Activated naive CD4-positive, alpha-beta T cell treated with anti-CD3 and anti-CD28 coated beads, Interleukin-2, amount 50 U/mL, for 16 hours (primary cell): ENCODE results near the gene KIF2C.
"Not testable (repeated sequence)": the region's sequence is repeated elsewhere in the genome, so short reads cannot be mapped to it uniquely, and the experiment has no call there.

ENCODE experiments used
- DNase-seq: peaks from one replicate; pipeline ENCODE4 v3.0.0-alpha.2; 2020

Gene KIF2C

DNA sequence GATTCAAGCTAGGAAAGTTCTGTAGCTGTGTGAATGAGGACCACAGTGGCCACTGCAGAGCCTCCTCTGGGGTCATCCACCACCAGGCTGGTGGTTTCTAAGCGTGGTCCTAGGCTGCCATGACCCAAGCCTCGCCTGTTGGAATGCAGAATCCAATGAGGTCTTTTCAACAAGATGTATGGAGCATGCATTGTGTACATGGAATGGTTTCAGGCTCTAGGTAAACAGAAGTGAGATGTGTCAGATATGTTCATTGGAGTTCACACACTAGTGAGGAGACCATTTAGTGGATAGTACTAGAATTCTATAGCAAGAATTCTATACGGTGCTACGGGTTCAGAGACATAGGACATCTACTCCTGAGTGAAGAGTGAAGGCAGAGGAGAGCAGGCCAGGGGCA is 19.4 kb upstream of the KIF2C start:
- no peak for DNase-seq

GRCh38 chr1:44721485-44722361 is 17.9 kb upstream of the KIF2C start:
- DNase-seq: peak; percentile 84

DNA sequence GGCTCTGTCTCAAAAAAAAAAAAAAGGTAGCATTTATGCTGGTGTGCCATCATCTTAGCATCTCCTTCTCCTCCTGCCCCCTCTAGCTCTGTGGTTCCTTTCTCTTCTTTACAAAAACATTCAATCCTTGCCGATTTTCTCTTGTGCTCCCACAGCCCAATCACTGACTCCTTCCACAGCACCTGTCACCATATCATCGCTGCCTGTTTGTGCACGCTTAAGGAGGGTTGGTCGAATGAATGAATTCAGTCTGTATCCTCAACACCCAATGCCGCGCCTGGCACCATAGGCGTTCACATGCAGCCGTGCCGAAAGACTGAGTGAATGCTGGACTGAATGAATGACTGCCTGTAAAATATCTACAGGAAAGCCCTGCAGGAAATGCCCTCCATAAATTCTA is 16.6 kb upstream of the KIF2C start:
- DNase-seq: peak; percentile 24

GRCh38 chr1:44723496-44724295 is 15.9 kb upstream of the KIF2C start:
- peak; percentile 54 for DNase-seq

DNA sequence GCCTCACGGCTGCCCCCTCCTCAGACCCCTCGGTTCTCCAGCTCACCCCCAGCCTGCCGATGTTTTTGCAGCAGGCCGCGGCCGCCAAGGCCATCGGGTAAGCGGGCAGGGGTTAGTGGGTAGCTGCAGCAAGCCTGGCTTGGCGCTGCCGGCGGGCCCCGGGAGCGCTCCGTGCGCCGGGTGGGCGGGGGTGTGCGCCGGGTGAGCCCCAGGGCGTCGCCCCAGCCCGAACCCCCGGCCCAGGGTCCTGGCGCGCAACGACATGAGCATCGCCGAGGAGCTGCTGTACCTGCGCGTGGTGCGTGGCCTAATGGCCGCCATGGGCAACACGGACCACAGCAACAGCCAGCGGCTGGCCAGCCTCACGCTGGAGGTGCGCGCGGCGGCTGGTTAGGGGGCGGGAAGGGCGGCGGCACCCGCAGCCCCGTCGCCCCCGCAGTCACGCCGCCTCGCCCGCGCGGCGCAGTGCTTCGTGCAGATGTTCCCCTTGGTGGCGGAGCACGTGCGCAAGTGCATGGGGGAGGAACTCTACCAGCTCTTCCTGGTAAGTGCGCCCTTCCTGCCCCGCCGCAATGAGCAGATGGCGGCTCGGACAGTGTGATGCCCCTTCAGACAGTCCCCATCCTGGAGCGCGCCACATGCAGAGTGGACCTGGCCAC is 15.2 kb upstream of the KIF2C start:
- DNase-seq: no peak

GRCh38 chr1:44724955-44725698 is 14.5 kb upstream of the KIF2C start:
- no peak for DNase-seq

GRCh38 chr1:44730741-44731512 is 8.7 kb upstream of the KIF2C start, which contains the start of gene RNU5D-1:
Gene RNU5D-1 (minus strand): TSS chr1:44731170.
- DNase-seq: peak; percentile 95

GRCh38 chr1:44733365-44733764 is 6.3 kb upstream of the KIF2C start:
- no peak for DNase-seq

DNA sequence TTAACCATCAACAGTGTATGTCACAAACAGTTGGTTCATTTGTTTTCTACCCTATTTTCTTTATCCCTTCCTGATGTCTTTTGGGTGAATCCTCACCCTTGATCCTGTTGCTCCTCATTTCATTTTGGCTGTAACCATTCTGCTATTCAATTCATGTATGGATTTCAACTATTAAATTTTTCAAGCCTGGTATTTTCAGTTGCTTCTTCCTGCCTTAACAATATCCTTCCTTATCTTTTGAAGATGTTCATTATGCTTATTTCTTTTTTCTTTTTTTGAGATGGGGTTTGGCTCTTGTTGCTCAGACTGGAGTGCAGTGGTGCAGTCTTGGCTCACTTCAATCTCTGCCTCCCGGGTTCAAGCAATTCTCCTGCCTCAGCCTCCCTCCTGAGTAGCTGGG is 5.9 kb upstream of the KIF2C start:
- no peak for DNase-seq

- no peak for DNase-seq
Observed at GRCh38 chr1:44735992-44736391, 3.6 kb upstream of the KIF2C start.

GRCh38 chr1:44738953-44739306 is 707 bp upstream of the KIF2C start:
- DNase-seq: not testable (repeated sequence)

- DNase-seq: no peak
Observed at GRCh38 chr1:44740179-44740617, 561 bp downstream of the KIF2C start.

- DNase-seq: no peak
Observed at GRCh38 chr1:44743211-44743610, 3.6 kb downstream of the KIF2C start.

- no peak for DNase-seq
Observed at GRCh38 chr1:44747878-44748277, 8.2 kb downstream of the KIF2C start.

DNA sequence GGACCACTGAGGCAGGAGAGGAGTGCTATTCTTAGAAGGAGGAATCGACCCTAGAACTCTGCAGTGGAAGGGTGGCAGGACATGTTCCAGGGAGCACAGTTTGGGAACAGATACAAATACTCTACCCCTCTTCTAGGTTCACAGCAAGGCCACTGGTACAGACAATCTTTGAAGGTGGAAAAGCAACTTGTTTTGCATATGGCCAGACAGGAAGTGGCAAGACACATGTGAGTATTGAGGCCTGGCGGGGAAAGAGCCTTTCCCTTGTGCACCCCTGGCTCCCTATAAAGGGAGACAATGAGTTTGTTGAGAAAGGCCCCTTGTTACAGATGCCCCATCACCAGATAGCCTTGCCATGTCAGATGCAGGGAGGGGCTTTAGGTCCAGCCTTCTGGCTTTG is 17.8 kb downstream of the KIF2C start:
- no peak for DNase-seq

DNA sequence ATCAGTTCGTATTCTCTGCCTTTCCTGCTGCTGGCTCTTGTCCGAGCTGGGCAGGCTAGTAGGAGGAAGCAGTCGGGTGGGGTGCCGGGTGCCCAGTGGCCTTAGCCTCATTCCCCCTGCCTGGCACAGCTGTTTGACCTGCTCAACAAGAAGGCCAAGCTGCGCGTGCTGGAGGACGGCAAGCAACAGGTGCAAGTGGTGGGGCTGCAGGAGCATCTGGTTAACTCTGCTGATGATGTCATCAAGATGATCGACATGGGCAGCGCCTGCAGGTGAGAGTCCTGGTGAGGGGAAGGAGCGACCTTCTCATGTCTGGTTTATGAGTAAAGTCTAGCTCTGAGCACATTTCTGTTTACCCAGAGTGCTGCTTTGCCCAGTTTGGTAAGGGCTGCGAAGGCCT is 19.4 kb downstream of the KIF2C start:
- no peak for DNase-seq

- no peak for DNase-seq
Observed at GRCh38 chr1:44760876-44761275, 21.2 kb downstream of the KIF2C start.

DNA sequence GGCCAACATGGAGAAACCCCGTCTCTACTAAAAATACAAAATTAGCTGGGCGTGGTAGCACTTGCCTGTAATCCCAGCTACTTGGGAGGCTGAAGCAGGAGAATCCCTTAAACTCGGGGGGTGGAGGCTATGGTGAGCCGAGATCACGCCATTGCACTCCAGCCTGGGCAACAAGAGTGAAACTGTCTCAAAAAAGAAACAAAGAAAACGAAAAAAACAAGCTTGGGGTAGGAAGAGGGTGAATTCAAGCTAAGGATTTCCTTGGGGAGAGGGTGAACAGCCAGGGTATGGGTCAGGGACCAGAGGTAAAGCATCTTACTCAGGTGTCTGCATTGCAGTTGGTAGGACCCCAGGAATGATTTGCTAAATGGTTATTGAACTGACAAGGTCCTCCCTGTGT is 26.8 kb downstream of the KIF2C start:
- DNase-seq: not testable (repeated sequence)

DNA sequence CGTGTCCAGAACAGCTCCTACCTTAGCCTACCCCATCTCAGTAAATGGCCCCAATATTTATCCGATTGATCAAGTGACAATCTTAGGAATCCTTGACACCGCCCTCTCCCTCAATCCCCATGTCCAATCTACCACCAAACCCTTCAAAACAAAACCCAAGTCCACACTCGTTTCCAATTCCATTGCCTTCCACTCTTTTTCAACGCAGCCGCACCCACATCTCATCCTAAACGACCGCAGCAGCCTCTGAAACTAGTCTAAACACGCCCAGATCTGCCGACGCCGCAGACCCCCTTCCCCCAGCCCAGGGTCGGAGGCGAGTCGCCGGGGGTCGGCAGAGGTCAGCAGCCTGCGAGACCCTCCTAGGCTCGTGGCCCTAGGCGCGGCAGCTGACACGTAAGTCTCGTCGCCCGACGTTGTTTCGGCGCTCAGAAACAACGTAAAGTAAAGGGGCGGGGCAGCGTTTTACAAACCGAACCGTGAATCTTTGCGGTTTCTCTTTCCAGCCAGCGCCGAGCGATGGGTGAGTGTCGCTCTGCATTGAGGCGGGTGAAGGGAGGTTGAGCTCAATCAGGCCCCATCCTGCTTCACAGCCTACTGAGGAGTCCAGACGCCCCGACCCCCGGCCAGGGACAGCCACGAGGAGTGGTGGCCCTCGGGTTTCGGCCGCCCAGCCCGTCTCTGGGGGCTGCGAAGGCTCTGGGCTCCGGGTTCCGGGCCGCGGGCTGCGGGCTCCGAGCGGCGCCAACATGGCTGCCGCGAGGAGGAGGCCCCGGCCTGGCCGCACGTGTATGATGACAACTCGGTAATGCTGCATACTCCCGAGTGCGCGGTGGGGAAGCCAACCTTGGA is 35.7 kb downstream of the KIF2C start, which contains the start of gene RPS8:
RPS8 (plus strand) TSS at position 463 of the 852 bp plus-strand sequence; CDS start at position 520, 57 bp downstream.
- peak; percentile 90 for DNase-seq

DNA sequence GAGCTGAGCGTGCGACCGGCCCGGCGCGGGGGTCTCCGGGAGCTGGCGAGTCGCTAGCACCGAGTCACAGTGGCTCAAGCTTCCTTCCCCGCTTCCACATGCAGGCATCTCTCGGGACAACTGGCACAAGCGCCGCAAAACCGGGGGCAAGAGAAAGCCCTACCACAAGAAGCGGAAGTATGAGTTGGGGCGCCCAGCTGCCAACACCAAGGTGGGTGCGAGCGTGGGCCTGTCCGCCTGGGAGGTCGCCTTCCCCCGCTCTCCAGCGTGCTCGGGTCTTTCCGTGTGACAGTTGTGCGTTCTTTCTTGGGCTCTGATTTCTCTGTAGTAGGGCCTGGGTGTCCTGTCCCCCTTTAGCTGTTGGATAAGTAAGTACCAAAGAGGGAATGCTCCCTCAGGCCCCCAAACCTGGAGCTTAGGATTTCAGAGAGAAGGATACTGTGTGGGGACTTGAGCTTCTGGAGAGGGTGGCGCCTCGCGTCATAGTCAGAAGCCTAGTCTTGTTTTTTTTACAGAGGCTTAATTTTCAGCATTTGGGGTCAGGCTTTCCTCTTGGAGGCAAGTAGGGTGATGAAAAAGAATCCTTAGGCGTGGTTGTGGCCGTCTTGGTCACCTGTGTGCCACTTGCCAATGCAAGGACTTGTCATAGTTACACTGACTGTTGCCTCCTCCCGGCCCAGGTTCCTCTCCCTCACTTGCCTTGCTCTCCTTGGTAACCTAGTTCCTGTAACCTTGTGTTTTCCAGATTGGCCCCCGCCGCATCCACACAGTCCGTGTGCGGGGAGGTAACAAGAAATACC is 36.5 kb downstream of the KIF2C start:
- peak; percentile 48 for DNase-seq
